H9 (cell line): ENCODE data around the gene MOB3B. TPM values are rescaled to one million over a fixed set of nuclear protein-coding genes. Genes with fewer than 3 reads are reported as not detected.

Experiments used
- DNase-seq: peaks from one replicate; pipeline ENCODE4 v3.0.0-alpha.2; 2017
- H2AFZ ChIP-seq: one replicate; pipeline ENCODE4 v1.6.1; 2013; ENCODE audit warnings: mild to moderate bottlenecking, low read length, control low read depth, moderate library complexity
- H2AK5ac ChIP-seq: 2 replicates; pipeline ENCODE4 v1.6.1; 2013; ENCODE audit warnings: low read length, control low read depth, mixed read lengths; ENCODE audit not compliant: insufficient read length
- H2BK120ac ChIP-seq: one replicate; pipeline ENCODE4 v1.6.1; 2013; ENCODE audit warnings: low read depth, mild to moderate bottlenecking, low read length, control low read depth, inconsistent platforms; ENCODE audit not compliant: poor library complexity, severe bottlenecking
- H2BK12ac ChIP-seq: 2 replicates; pipeline ENCODE4 v1.6.1; 2013; ENCODE audit warnings: low read length, control low read depth, mixed read lengths, low read depth; ENCODE audit not compliant: insufficient read length
- H2BK15ac ChIP-seq: 2 replicates; pipeline ENCODE4 v1.6.1; 2013; ENCODE audit warnings: low read depth, low read length, control low read depth
- H2BK20ac ChIP-seq: one replicate; pipeline ENCODE4 v1.6.1; 2013; ENCODE audit warnings: low read depth, mild to moderate bottlenecking, low read length, control low read depth, inconsistent platforms; ENCODE audit not compliant: poor library complexity, severe bottlenecking
- H2BK5ac ChIP-seq: 2 replicates; pipeline ENCODE4 v1.6.1; 2013; ENCODE audit warnings: low read length, control low read depth, mixed read lengths; ENCODE audit not compliant: insufficient read length
- H3K14ac ChIP-seq: 2 replicates; pipeline ENCODE4 v1.6.1; 2013; ENCODE audit warnings: low read length, control low read depth; ENCODE audit not compliant: insufficient read depth
- H3K18ac ChIP-seq: 2 replicates; pipeline ENCODE4 v1.6.1; 2013; ENCODE audit warnings: low read depth, mild to moderate bottlenecking, mixed read lengths, low read length, control low read depth; ENCODE audit not compliant: insufficient read length
- H3K23ac ChIP-seq: 2 replicates; pipeline ENCODE4 v1.6.1; 2013; ENCODE audit warnings: low read length, control low read depth, mixed read lengths, low read depth; ENCODE audit not compliant: insufficient read length
- H3K23me2 ChIP-seq: 2 replicates; pipeline ENCODE4 v1.6.1; 2013; ENCODE audit warnings: low read depth, mild to moderate bottlenecking, mixed read lengths, low read length, control low read depth; ENCODE audit not compliant: insufficient read length, poor library complexity, severe bottlenecking
- H3K27ac ChIP-seq: 2 replicates; pipeline ENCODE4 v1.5.1; 2013; ENCODE audit warnings: low read length, control low read depth, mixed read lengths, low read depth; ENCODE audit not compliant: insufficient read length
- H3K27me3 ChIP-seq: 2 replicates; pipeline ENCODE4 v1.6.1; 2013; ENCODE audit warnings: low read length, control low read depth, inconsistent platforms; ENCODE audit not compliant: insufficient read depth
- H3K4ac ChIP-seq: 2 replicates; pipeline ENCODE4 v1.6.1; 2013; ENCODE audit warnings: low read depth, mild to moderate bottlenecking, control low read depth, inconsistent platforms, low read length, moderate library complexity
- H3K4me1 ChIP-seq: 2 replicates; pipeline ENCODE4 v1.6.1; 2013; ENCODE audit warnings: low read length, control low read depth, inconsistent platforms; ENCODE audit not compliant: insufficient read depth
- H3K4me2 ChIP-seq: 2 replicates; pipeline ENCODE4 v1.6.1; 2013; ENCODE audit warnings: low read length, control low read depth, mixed read lengths; ENCODE audit not compliant: insufficient read length, insufficient read depth
- H3K56ac ChIP-seq: 2 replicates; pipeline ENCODE4 v1.6.1; 2013; ENCODE audit warnings: low read depth, mild to moderate bottlenecking, mixed read lengths, low read length, control low read depth; ENCODE audit not compliant: insufficient read length
- H3K79me1 ChIP-seq: 2 replicates; pipeline ENCODE4 v1.6.1; 2013; ENCODE audit warnings: low read depth, mild to moderate bottlenecking, moderate library complexity, low read length, control low read depth, inconsistent platforms; ENCODE audit not compliant: insufficient read depth, poor library complexity, severe bottlenecking
- H3K79me2 ChIP-seq: 2 replicates; pipeline ENCODE4 v1.6.1; 2013; ENCODE audit warnings: low read length, control low read depth, inconsistent platforms; ENCODE audit not compliant: insufficient read depth
- H3K9ac ChIP-seq: 2 replicates; pipeline ENCODE4 v1.6.1; 2013; ENCODE audit warnings: low read length, control low read depth, mixed read lengths; ENCODE audit not compliant: insufficient read length; ENCODE audit errors: extremely low read depth
- H3K9me3 ChIP-seq: one replicate; pipeline ENCODE4 v1.6.1; 2013; ENCODE audit warnings: low read depth, low read length, inconsistent platforms; ENCODE audit not compliant: control insufficient read depth
- H3T11ph ChIP-seq: one replicate; pipeline ENCODE4 v1.6.1; 2013; ENCODE audit warnings: mild to moderate bottlenecking, low read length, control low read depth, inconsistent platforms
- H4K20me1 ChIP-seq: one replicate; pipeline ENCODE4 v1.6.1; 2013; ENCODE audit not compliant: control insufficient read depth, insufficient read length, insufficient read depth
- H4K5ac ChIP-seq: 2 replicates; pipeline ENCODE4 v1.6.1; 2013; ENCODE audit warnings: low read depth, mild to moderate bottlenecking, mixed read lengths, low read length, control low read depth; ENCODE audit not compliant: insufficient read length
- H4K8ac ChIP-seq: replicated peaks from 2 replicates; pipeline ENCODE4 v1.6.1; 2013; ENCODE audit warnings: low read length, control low read depth, mixed read lengths, low read depth; ENCODE audit not compliant: insufficient read length
- H4K91ac ChIP-seq: 2 replicates; pipeline ENCODE4 v1.6.1; 2013; ENCODE audit warnings: low read depth, mild to moderate bottlenecking, moderate library complexity, mixed read lengths, low read length, control low read depth; ENCODE audit not compliant: insufficient read length
- H3K27ac Mint-ChIP-seq, 3 experiments: 2 replicates in 2 of 3; 3 replicates in 1 of 3; pipeline ENCODE4 v1.8.0; 2020 to 2021; ENCODE audit warnings: mixed read lengths in 3 of 3, mild to moderate bottlenecking in 1 of 3, moderate library complexity in 1 of 3
- H3K27me3 Mint-ChIP-seq: 2 replicates; pipeline ENCODE4 v1.8.0; 2021; ENCODE audit warnings: low read depth, mild to moderate bottlenecking, moderate library complexity, mixed read lengths
- H3K36me3 Mint-ChIP-seq, 3 experiments: 2 replicates in 2 of 3; 3 replicates in 1 of 3; pipeline ENCODE4 v1.8.0; 2020 to 2021; ENCODE audit warnings: low read depth in 3 of 3, mixed read lengths in 3 of 3; ENCODE audit not compliant: insufficient read depth in 1 of 3
- H3K4me1 Mint-ChIP-seq, 2 experiments: 2 replicates each; pipeline ENCODE4 v1.8.0; 2020; ENCODE audit warnings: mixed read lengths in 2 of 2
- H3K4me3 Mint-ChIP-seq, 2 experiments: 2 replicates in 1 of 2; 3 replicates in 1 of 2; pipeline ENCODE4 v1.8.0; 2020 to 2021; ENCODE audit warnings: mild to moderate bottlenecking in 2 of 2, mixed read lengths in 2 of 2, moderate library complexity in 1 of 2
- H3K9me3 Mint-ChIP-seq, 2 experiments: 2 replicates in 1 of 2; 3 replicates in 1 of 2; pipeline ENCODE4 v1.8.0; 2020; ENCODE audit warnings: mild to moderate bottlenecking in 2 of 2, mixed read lengths in 2 of 2, moderate library complexity in 1 of 2
- CTCF ChIP-seq: fragments of 200-600 bp; sonication (generic); conservative IDR thresholded peaks from 3 replicates; pipeline ENCODE4 v1.8.0; 2021; ENCODE audit warnings: antibody characterized with exemption, mild to moderate bottlenecking
- WGBS: extraction: QIAGEN DNeasy Blood & Tissue Kit; methylation state at CpG from one replicate; pipeline ENCODE4 v1.1.7; 2013; ENCODE audit warnings: missing lambda C conversion rate, low lambda C conversion rate, mixed read lengths; ENCODE audit not compliant: insufficient read length; ENCODE audit errors: extremely low coverage; 5-methylcytosine and 5-hydroxymethylcytosine counted together
- total RNA-seq: library from RNA; stranded (reverse); gene quantifications from 2 replicates; pipeline ENCODE4 v1.2.1, GENCODE V29; 2021

The MOB3B gene
- total RNA-seq, 1 experiment from 2014 or later = 9.8 TPM

GRCh38 chr9:27427272-27427643 lies 102.4 kb downstream of the MOB3B start:
- no peak overlapping the region for H2BK20ac ChIP-seq
- H3K79me2 ChIP-seq = no peaks in the 10 kb centered on the region
- no peak overlapping the region for H3K18ac ChIP-seq
- no peak overlapping the region for H3K27ac ChIP-seq
- H2BK120ac ChIP-seq = no peak overlapping the region
- no peak overlapping the region for H4K91ac ChIP-seq
- H3K9ac ChIP-seq = no peak overlapping the region
- Mint-ChIP-seq H3K4me1 (peaks cover 59 to 63% of the 10 kb centered on the region in 2 experiments), H3K9me3 (no peaks in the 10 kb centered on the region), H3K27ac (no peak overlapping the region), H3K27me3 (no peaks in the 10 kb centered on the region), H3K4me3 (no peak overlapping the region), H3K36me3 (no peaks in the 10 kb centered on the region; a peak in 1 of 7 replicates)
- no peak overlapping the region for H3K4ac ChIP-seq
- H3K9me3 ChIP-seq = no peaks in the 10 kb centered on the region
- peaks cover 20% of the 10 kb centered on the region for H3K4me1 ChIP-seq
- H2AK5ac ChIP-seq = no peak overlapping the region
- H3K23ac ChIP-seq = no peak overlapping the region
- H3K23me2 ChIP-seq = no peaks in the 10 kb centered on the region
- H2BK15ac ChIP-seq = no peak overlapping the region
- H2BK12ac ChIP-seq = no peak overlapping the region
- H3K79me1 ChIP-seq = no peaks in the 10 kb centered on the region
- no peak overlapping the region for H4K8ac ChIP-seq
- no peak overlapping the region for H3T11ph ChIP-seq
- WGBS = no CpG with 5 or more reads among the region's 3 CpGs
- H2BK5ac ChIP-seq = no peak overlapping the region
- no peak overlapping the region for H3K4me2 ChIP-seq
- no peaks in the 10 kb centered on the region for H4K20me1 ChIP-seq
- H3K27me3 ChIP-seq = no peaks in the 10 kb centered on the region
- no peak overlapping the region for H2AFZ ChIP-seq
- H4K5ac ChIP-seq = no peak overlapping the region
- peak; percentile 53 for DNase-seq
- H3K56ac ChIP-seq = no peak overlapping the region
- no peak for TF ChIP-seq CTCF
- H3K14ac ChIP-seq = no peak overlapping the region
